Kidney (tissue), 14 donors: ENCODE data around the gene SMIM33. TPM values are rescaled to one million over a fixed set of nuclear protein-coding genes. Genes with fewer than 3 reads are reported as not detected.

Source experiments
- DNase-seq, 5 donors: peaks; one replicate each; pipeline ENCODE4 v3.0.0-alpha.2; 2013 to 2020
- FAIRE-seq: peaks from 2 replicates; lab custom pipeline; 2012; peaks lifted over from hg19 to GRCh38; lab: Jason Lieb, UNC
- H3K27ac ChIP-seq, 2 donors: one replicate each; pipeline ENCODE4 v1.7.0; 2013; ENCODE audit warnings: low read depth in 2 of 2, low read length in 2 of 2, inconsistent platforms in 1 of 2
- H3K27me3 ChIP-seq: one replicate; pipeline ENCODE4 v1.7.1; 2013; ENCODE audit warnings: low read length, inconsistent platforms; ENCODE audit not compliant: control insufficient read depth, insufficient read depth
- H3K36me3 ChIP-seq, 3 donors: one replicate each; pipeline versions ENCODE4 v1.7.0 to v1.7.1; 2013; ENCODE audit warnings: low read length in 3 of 3, control low read depth in 1 of 3, inconsistent platforms in 1 of 3; ENCODE audit not compliant: insufficient read depth in 3 of 3, control insufficient read depth in 2 of 3
- H3K4me1 ChIP-seq, 3 donors: one replicate each; pipeline versions ENCODE4 v1.7.0 to v1.7.1; 2013; ENCODE audit warnings: low read length in 3 of 3, inconsistent platforms in 1 of 3, low read depth in 1 of 3; ENCODE audit not compliant: control insufficient read depth in 2 of 3, insufficient read depth in 2 of 3
- H3K4me3 ChIP-seq, 3 donors: one replicate each; pipeline versions ENCODE4 v1.7.0 to v1.8.1; 2013; ENCODE audit warnings: low read length in 3 of 3, control low read depth in 1 of 3, inconsistent platforms in 1 of 3
- H3K9ac ChIP-seq, 3 donors: one replicate each; pipeline versions ENCODE4 v1.7.0 to v1.7.1; 2013; ENCODE audit warnings: low read length in 3 of 3, control low read depth in 1 of 3, inconsistent platforms in 1 of 3
- H3K9me3 ChIP-seq, 3 donors: one replicate each; pipeline versions ENCODE4 v1.7.0 to v1.7.1; 2013; ENCODE audit warnings: low read length in 3 of 3, control low read depth in 1 of 3, inconsistent platforms in 1 of 3; ENCODE audit not compliant: control insufficient read depth in 2 of 3, insufficient read depth in 1 of 3
- intact Hi-C: fragments of 100-400 bp; cut with DNase I; formaldehyde crosslinking; loops from one replicate; pipeline ENCODE4 v1.11.1; 2022
- polyA plus RNA-seq: library from polyadenylated mRNA; stranded (reverse); fragments of 350-450 nt; fragmentation: Illumina TruSeq; extraction: RNeasy Lipid Tissue Mini Kit (QIAGEN cat#74804); gene quantifications from one replicate; pipeline ENCODE4 v1.2.3, GENCODE V29; 2014; ENCODE audit warnings: low read depth, low replicate concordance; ENCODE audit not compliant: insufficient read depth
- total RNA-seq: library from RNA; stranded (reverse); fragmentation: NEBNext Ultra II Directional; extraction: Animal tissue kit (Norgen Biotek cat#: 25700); gene quantifications from one replicate; pipeline ENCODE4 v1.2.1, GENCODE V29; 2021
- TF ChIP-seq, protein P1 (sequence below): IDR thresholded peaks from 3 replicates; pipeline ENCODE4 v1.5.1; 2012; ENCODE audit warnings: mild to moderate bottlenecking, moderate library complexity, borderline replicate concordance; ENCODE audit not compliant: insufficient read depth; ENCODE audit errors: extremely low read depth
- donor health status: control.
- donor health status: control.
- donor health status: control.
- donor health status: control.
- donor health status: control.
- donor health status: DM: yes; HTN: yes; CAD: no.
- donor health status: Normal renal cell carcinoma (clear cell type).

SMIM33 gene
- total and polyA plus RNA-seq, 2 donors from 2014 or later, result 0.13 TPM; not detected in 1

DNA sequence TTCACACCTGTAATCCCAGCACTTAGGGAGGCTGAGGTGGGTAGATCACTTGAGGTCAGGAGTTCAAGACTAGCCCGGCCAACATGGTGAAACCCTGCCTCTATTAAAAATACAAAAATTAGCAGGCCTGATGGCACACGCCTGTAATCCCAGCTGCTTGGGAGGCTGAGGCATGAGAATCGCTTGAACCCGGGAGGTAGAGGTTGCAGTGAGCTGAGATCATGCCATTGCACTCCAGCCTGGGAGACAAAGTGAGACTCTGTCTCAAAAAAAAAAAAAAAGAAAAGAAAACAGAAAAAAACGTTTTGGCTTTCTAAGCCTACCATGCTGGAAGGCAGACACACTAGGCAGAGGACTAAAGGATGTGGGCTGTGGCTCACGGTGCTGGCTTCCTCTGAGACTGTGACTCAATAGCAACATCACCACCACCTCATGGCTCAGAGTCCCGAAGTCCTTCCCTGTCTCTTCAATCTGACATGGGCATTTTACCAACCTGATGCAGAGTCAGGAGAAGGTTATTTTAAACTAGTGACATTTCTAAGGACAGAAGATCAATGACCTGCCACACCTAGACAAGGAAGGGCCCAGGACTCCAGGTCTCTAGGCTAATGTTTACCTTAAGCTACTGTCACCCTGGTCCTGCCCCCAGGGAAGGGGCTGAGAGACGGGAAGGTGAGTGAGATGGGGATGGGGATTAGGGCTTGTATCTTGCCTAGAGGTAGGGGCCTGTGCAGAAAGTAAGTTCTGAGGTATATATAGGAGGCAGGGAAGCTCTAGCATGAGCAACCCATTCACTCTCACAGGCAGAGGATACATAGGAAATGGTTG, 12.0 kb upstream of the SMIM33 start:
- Histone ChIP-seq H3K27me3 (no peaks in the 10 kb centered on the region), H3K27ac (no peak overlapping the region), H3K4me1 (no peaks in the 10 kb centered on the region), H3K4me3 (no peak overlapping the region), H3K36me3 (no peaks in the 10 kb centered on the region), H3K9me3 (no peaks in the 10 kb centered on the region), H3K9ac (no peak overlapping the region)
- FAIRE-seq, result no peak
- TF ChIP-seq, protein P1, sequence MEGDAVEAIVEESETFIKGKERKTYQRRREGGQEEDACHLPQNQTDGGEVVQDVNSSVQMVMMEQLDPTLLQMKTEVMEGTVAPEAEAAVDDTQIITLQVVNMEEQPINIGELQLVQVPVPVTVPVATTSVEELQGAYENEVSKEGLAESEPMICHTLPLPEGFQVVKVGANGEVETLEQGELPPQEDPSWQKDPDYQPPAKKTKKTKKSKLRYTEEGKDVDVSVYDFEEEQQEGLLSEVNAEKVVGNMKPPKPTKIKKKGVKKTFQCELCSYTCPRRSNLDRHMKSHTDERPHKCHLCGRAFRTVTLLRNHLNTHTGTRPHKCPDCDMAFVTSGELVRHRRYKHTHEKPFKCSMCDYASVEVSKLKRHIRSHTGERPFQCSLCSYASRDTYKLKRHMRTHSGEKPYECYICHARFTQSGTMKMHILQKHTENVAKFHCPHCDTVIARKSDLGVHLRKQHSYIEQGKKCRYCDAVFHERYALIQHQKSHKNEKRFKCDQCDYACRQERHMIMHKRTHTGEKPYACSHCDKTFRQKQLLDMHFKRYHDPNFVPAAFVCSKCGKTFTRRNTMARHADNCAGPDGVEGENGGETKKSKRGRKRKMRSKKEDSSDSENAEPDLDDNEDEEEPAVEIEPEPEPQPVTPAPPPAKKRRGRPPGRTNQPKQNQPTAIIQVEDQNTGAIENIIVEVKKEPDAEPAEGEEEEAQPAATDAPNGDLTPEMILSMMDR, result no peak
- intact Hi-C loops, result no loop called here
- DNase-seq, result no peak

DNA sequence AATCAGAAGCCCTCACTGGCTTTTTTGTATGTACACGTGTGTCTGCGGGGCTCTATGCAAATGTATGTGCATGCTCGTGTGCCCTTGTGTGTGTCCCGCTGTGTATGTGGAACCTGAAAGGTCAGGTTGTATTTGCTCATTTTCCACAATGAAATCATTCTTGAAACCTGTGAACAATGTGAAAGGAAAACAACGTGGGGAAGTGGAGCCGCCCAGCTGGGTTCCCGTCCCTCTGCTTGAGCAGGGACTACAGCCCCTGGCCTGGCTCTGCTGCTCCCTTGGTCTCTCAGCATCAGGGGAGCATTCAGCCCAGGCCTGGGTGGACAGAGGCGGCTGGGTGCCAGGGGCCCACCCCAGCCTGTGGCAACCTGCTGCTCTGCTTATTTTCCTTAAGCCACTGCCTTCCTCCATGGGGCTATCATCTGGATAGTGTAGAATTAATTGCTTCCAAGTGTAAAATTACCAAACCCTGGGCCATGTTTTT, 11.3 kb upstream of the SMIM33 start:
- H3K4me1 ChIP-seq, result no peaks in the 10 kb centered on the region
- H3K9ac ChIP-seq, result no peak overlapping the region
- no peaks in the 10 kb centered on the region for H3K36me3 ChIP-seq
- no peak overlapping the region for H3K4me3 ChIP-seq
- DNase-seq, result no peak
- no peak for FAIRE-seq
- H3K27me3 ChIP-seq, result no peaks in the 10 kb centered on the region
- no peak overlapping the region for H3K27ac ChIP-seq
- intact Hi-C loops, result no loop called here
- TF ChIP-seq, protein P1, result no peak
- H3K9me3 ChIP-seq, result no peaks in the 10 kb centered on the region

DNA sequence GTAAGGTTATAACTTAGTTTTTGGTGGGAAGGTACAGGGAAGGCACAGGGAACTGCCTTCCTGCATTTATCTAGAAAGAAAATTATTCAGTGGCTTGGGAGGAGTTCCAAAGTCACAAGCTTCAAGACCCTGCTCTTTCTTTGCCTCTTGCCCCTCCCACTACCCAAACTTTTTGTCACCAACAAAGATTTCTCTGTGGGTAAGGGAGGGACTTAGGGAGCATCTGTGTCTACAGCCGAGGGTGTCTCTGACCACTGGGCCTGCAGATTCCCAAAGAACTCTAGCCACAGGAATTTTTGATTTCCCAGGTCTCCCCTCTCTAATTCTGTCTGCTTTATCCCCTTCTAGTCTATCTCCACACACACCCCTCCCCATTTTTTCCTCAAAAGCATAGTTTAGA, 10.3 kb upstream of the SMIM33 start:
- no peaks in the 10 kb centered on the region for H3K9me3 ChIP-seq
- no peak overlapping the region for H3K4me3 ChIP-seq
- TF ChIP-seq, protein P1, result no peak
- H3K36me3 ChIP-seq, result no peaks in the 10 kb centered on the region
- H3K27me3 ChIP-seq, result no peaks in the 10 kb centered on the region
- intact Hi-C loops, result no loop called here
- no peak overlapping the region for H3K9ac ChIP-seq
- no peak overlapping the region for H3K27ac ChIP-seq
- H3K4me1 ChIP-seq, result no peaks in the 10 kb centered on the region
- FAIRE-seq, result no peak
- no peak for DNase-seq
